Gastroesophageal sphincter (tissue), 4 donors: ENCODE measurements around the gene CISD3. TPM values are rescaled to one million over a fixed set of nuclear protein-coding genes. Genes with fewer than 3 reads are reported as not detected.

ENCODE experiments used
- ATAC-seq: fragments of 150-250 bp; one replicate; pipeline ENCODE4 v1.9.1; 2016; ENCODE audit warnings: mild to moderate bottlenecking, moderate library complexity
- H3K27ac ChIP-seq, 4 donors: fragments of 200-600 bp; sonication (generic) in 3 of 4; 1 replicate in 3 of 4; 2 replicates in 1 of 4; pipeline ENCODE4 v1.5.1; 2016 to 2019
- H3K27me3 ChIP-seq: fragments of 200-600 bp; sonication (generic); one replicate; pipeline ENCODE4 v1.5.1; 2019
- H3K36me3 ChIP-seq, 2 donors: fragments of 200-600 bp; sonication (generic); one replicate each; pipeline ENCODE4 v1.5.1; 2019; ENCODE audit warnings: control low read depth in 1 of 2
- H3K4me1 ChIP-seq, 3 donors: fragments of 200-600 bp; sonication (generic); 1 replicate in 2 of 3; 2 replicates in 1 of 3; pipeline ENCODE4 v1.5.1; 2016 to 2019; ENCODE audit warnings: control low read depth in 2 of 3
- H3K4me3 ChIP-seq, 2 donors: fragments of 200-600 bp; sonication (generic); one replicate each; pipeline ENCODE4 v1.5.1; 2019; ENCODE audit warnings: mild to moderate bottlenecking in 1 of 2, moderate library complexity in 1 of 2
- H3K9me3 ChIP-seq, 3 donors: fragments of 200-600 bp; sonication (generic); one replicate each; pipeline ENCODE4 v1.5.1; 2017 to 2019; ENCODE audit warnings: control low read depth in 2 of 3
- EP300 ChIP-seq: sonication (generic); formaldehyde crosslinking; IDR thresholded peaks from one replicate; pipeline ENCODE4 v1.6.1; 2017; ENCODE audit warnings: antibody characterized with exemption, mild to moderate bottlenecking
- POLR2A ChIP-seq, 2 donors: fragments of 450-650 bp; IDR thresholded peaks; one replicate each; pipeline ENCODE4 v1.6.1; 2017; ENCODE audit warnings: antibody characterized with exemption in 2 of 2, mild to moderate bottlenecking in 2 of 2, moderate library complexity in 1 of 2
- POLR2AphosphoS5 ChIP-seq: sonication (generic); formaldehyde crosslinking; IDR thresholded peaks from one replicate; pipeline ENCODE4 v1.6.1; 2017; ENCODE audit warnings: antibody characterized with exemption
- WGBS, 2 donors: methylation state at CpG; one replicate each; pipeline ENCODE4 v1.1.5; 2018; ENCODE audit warnings: low coverage in 1 of 2; 5-methylcytosine and 5-hydroxymethylcytosine counted together
- total RNA-seq, 4 donors: library from RNA; depleted of rRNA; stranded (reverse); fragments of >200 nt; gene quantifications; one replicate each; pipeline ENCODE4 v1.1.0, GENCODE V29; 2016
- TF ChIP-seq, protein P1 (sequence below), 4 experiments: fragments of 200-600 bp in 2 of 4; fragments of 450-650 bp in 2 of 4; sonication (generic) in 1 of 4; IDR thresholded peaks; one replicate each; pipeline ENCODE4 v1.5.1; 2017 to 2019; ENCODE audit warnings: antibody characterized with exemption in 4 of 4, mild to moderate bottlenecking in 2 of 4, moderate library complexity in 2 of 4

CISD3 gene
- total RNA-seq, 4 donors from 2014 or later = 8.5 to 14.9 (median 11.1) TPM

GRCh38 chr17:38711792-38712571 lies 18.2 kb upstream of the CISD3 start:
- peaks cover 0 to 38% (median 6%) of the 10 kb centered on the region in 3 donors for H3K4me1 ChIP-seq
- H3K27me3 ChIP-seq = no peaks in the 10 kb centered on the region
- no peak overlapping the region for H3K4me3 ChIP-seq
- H3K27ac ChIP-seq = no peak overlapping the region
- ATAC-seq = no peak
- H3K36me3 ChIP-seq = peaks cover 0 to 97% of the 10 kb centered on the region in 2 donors
- no peaks in the 10 kb centered on the region for H3K9me3 ChIP-seq
- WGBS, 2 donors = 27 to 70% methylated on average over 3 to 5 of the region's 26 CpGs
- TF ChIP-seq EP300 (no peak), POLR2AphosphoS5 (no peak), POLR2A (IDR thresholded peaks at IDR 0.05) (no peak)
- TF ChIP-seq, protein P1, sequence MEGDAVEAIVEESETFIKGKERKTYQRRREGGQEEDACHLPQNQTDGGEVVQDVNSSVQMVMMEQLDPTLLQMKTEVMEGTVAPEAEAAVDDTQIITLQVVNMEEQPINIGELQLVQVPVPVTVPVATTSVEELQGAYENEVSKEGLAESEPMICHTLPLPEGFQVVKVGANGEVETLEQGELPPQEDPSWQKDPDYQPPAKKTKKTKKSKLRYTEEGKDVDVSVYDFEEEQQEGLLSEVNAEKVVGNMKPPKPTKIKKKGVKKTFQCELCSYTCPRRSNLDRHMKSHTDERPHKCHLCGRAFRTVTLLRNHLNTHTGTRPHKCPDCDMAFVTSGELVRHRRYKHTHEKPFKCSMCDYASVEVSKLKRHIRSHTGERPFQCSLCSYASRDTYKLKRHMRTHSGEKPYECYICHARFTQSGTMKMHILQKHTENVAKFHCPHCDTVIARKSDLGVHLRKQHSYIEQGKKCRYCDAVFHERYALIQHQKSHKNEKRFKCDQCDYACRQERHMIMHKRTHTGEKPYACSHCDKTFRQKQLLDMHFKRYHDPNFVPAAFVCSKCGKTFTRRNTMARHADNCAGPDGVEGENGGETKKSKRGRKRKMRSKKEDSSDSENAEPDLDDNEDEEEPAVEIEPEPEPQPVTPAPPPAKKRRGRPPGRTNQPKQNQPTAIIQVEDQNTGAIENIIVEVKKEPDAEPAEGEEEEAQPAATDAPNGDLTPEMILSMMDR (IDR thresholded peaks at IDR 0.05) = no peak

DNA sequence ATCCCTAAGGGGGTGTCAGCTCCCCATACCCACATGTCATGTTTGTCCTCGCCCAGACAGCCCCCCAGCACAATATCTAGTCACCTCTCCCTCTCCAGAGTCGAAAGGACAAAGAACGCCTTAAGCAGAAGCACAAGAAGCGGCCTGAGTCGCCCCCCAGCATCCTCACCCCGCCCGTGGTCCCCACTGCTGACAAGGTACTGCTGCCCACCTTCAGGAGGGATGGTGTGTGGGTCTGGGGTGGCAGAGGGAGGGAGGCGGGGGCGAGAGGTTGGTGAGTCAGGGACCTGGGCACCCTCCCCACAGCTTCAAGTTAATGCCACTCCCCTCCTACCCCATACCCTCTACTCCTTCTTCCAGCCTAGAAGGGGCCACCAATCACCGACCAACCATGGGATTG lies 17.5 kb upstream of the CISD3 start:
- peaks cover 0 to 100% of the 10 kb centered on the region in 2 donors for H3K36me3 ChIP-seq
- TF ChIP-seq POLR2AphosphoS5 (no peak), EP300 (no peak), POLR2A (IDR thresholded peaks at IDR 0.05) (no peak)
- TF ChIP-seq, protein P1 (IDR thresholded peaks at IDR 0.05) = no peak
- H3K27ac ChIP-seq = no peak overlapping the region

GRCh38 chr17:38713456-38714075 lies 16.6 kb upstream of the CISD3 start:
- Histone ChIP-seq H3K4me1 (peaks cover 0 to 23% (median 0%) of the 10 kb centered on the region in 3 donors), H3K27me3 (no peaks in the 10 kb centered on the region), H3K9me3 (no peaks in the 10 kb centered on the region), H3K27ac (no peak overlapping the region), H3K36me3 (peaks cover 0 to 100% of the 10 kb centered on the region in 2 donors), H3K4me3 (no peak overlapping the region)
- TF ChIP-seq POLR2A (IDR thresholded peaks at IDR 0.05) (no peak), POLR2AphosphoS5 (no peak), EP300 (no peak)
- TF ChIP-seq, protein P1 (IDR thresholded peaks at IDR 0.05) = no peak
- no peak for ATAC-seq
- 66 to 70% methylated on average over 2 to 9 of the region's 11 CpGs for WGBS, 2 donors

More for the DNA sequence above, 17.5 kb upstream of the CISD3 start:
- ATAC-seq = no peak
- H3K9me3 ChIP-seq = no peaks in the 10 kb centered on the region
- no peak overlapping the region for H3K4me3 ChIP-seq
- WGBS, 2 donors = no CpG with 5 or more reads among the region's 10 CpGs
- no peaks in the 10 kb centered on the region for H3K27me3 ChIP-seq
- peaks cover 0 to 32% (median 0%) of the 10 kb centered on the region in 3 donors for H3K4me1 ChIP-seq

DNA sequence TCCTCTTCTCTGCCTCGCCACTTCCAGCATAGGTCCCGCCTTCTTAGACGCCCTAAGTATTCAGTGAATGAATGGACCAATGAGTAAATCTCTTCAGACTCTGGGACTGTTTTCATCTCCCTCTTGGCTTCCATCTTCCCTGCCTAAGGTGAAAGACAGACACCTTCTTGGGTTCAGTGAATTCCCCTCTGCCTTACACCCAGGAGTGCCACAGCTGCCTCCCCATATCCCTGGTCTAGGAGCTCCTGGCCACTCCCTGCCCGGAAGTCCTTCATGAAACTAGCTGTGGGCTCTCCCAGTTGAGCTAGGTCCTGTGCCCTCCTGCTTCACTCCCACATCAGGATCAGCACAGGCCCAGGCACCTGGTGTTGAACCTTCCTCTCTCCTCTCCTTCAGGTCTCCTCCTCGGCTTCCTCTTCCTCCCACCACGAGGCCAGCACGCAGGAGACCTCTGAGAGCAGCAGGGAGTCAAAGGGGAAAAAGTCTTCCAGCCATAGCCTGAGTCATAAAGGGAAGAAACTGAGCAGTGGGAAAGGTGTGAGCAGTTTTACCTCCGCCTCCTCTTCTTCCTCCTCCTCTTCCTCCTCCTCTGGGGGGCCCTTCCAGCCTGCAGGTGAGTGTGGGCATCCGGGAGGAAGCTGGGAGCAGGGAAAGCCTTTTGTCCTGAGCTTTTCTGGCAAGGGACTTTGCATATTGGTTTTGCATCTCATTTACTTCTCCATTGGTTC lies 14.8 kb upstream of the CISD3 start:
- Histone ChIP-seq H3K4me3 (no peak overlapping the region), H3K9me3 (no peaks in the 10 kb centered on the region), H3K27ac (no peak overlapping the region), H3K36me3 (peaks cover 0 to 100% of the 10 kb centered on the region in 2 donors), H3K4me1 (peaks cover 0 to 15% (median 0%) of the 10 kb centered on the region in 3 donors), H3K27me3 (no peaks in the 10 kb centered on the region)
- TF ChIP-seq POLR2AphosphoS5 (no peak), POLR2A (IDR thresholded peaks at IDR 0.05) (no peak), EP300 (no peak)
- TF ChIP-seq, protein P1 (IDR thresholded peaks at IDR 0.05) = no peak
- ATAC-seq = no peak
- WGBS, 2 donors = 77 to 85% methylated on average over 5 to 9 of the region's 9 CpGs
